Kidney epithelial cell (primary cell): Measurements from ENCODE around the gene NFATC2. TPM values are rescaled to one million over a fixed set of nuclear protein-coding genes. Genes with fewer than 3 reads are reported as not detected.

Experiments used
- DNase-seq: peaks from one replicate; pipeline ENCODE4 v3.0.0-alpha.2; 2010; ENCODE audit warnings: low read depth
- H3K27me3 ChIP-seq: 2 replicates; pipeline ENCODE4 v1.6.0; 2011; ENCODE audit warnings: low read length; ENCODE audit not compliant: control insufficient read depth, insufficient read depth
- H3K36me3 ChIP-seq: 2 replicates; pipeline ENCODE4 v1.5.1; 2011; ENCODE audit warnings: low read length; ENCODE audit not compliant: control insufficient read depth, insufficient read depth
- H3K4me3 ChIP-seq: 2 replicates; pipeline ENCODE4 v1.5.1; 2011; ENCODE audit warnings: low read depth, mild to moderate bottlenecking, control low read depth, low read length
- total RNA-seq: library from RNA; depleted of rRNA; stranded (reverse); fragments of >200 nt; gene quantifications from 2 replicates; pipeline ENCODE4 v1.2.3, GENCODE V29; 2015
- TF ChIP-seq, protein P1 (sequence below): IDR thresholded peaks from 2 replicates; pipeline ENCODE4 v1.5.1; 2011; ENCODE audit warnings: mild to moderate bottlenecking, moderate library complexity, low read length, control low read depth, inconsistent platforms; ENCODE audit not compliant: insufficient read depth, poor library complexity, severe bottlenecking

NFATC2 gene
- total RNA-seq, 1 donor from 2014 or later = 2.9 TPM

DNA sequence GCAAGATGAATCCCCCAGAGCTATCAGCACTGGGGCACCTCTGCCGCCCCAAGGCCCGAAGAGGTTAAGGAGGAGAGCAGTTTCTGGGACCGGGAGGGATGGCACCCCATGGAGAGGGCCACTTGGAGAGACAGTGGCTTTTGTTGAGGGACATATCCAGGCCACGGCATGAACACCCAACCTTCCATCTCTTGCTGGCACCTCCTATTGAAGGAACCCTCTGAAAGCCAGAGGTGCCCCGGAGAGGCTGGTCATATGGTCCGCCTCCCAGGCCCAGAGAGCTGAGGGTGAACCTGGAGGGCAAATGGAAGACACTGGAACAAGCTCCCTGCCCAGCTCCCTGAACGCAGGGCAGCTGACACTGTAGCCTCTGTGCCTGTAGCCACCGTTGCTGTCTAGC is 167.0 kb downstream of the NFATC2 start:
- no peaks in the 10 kb centered on the region for H3K36me3 ChIP-seq
- H3K4me3 ChIP-seq = no peak overlapping the region
- no peaks in the 10 kb centered on the region for H3K27me3 ChIP-seq
- TF ChIP-seq, protein P1, sequence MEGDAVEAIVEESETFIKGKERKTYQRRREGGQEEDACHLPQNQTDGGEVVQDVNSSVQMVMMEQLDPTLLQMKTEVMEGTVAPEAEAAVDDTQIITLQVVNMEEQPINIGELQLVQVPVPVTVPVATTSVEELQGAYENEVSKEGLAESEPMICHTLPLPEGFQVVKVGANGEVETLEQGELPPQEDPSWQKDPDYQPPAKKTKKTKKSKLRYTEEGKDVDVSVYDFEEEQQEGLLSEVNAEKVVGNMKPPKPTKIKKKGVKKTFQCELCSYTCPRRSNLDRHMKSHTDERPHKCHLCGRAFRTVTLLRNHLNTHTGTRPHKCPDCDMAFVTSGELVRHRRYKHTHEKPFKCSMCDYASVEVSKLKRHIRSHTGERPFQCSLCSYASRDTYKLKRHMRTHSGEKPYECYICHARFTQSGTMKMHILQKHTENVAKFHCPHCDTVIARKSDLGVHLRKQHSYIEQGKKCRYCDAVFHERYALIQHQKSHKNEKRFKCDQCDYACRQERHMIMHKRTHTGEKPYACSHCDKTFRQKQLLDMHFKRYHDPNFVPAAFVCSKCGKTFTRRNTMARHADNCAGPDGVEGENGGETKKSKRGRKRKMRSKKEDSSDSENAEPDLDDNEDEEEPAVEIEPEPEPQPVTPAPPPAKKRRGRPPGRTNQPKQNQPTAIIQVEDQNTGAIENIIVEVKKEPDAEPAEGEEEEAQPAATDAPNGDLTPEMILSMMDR = no peak
- DNase-seq = no peak

DNA sequence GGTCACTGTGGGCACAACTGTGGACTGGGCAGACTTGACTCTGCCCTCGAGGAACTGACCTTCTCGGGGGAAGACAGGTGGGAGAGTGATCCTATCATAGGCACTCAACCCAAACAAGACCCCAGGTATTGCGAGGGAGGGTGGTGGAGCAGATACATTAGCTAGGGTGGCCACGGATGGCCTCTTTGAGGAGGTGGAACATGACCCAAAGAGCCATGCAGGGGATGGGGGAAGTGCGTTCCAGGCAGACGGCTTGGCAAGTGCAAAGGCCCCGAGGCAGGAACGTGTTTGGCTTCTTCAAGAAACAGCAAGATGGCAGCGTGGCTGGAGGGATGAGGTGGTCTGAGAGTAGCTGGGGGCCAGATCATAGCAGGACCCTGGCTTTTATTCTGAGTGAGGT is 167.6 kb downstream of the NFATC2 start:
- H3K4me3 ChIP-seq = no peak overlapping the region
- DNase-seq = no peak
- TF ChIP-seq, protein P1 = no peak
- no peaks in the 10 kb centered on the region for H3K27me3 ChIP-seq
- no peaks in the 10 kb centered on the region for H3K36me3 ChIP-seq

DNA sequence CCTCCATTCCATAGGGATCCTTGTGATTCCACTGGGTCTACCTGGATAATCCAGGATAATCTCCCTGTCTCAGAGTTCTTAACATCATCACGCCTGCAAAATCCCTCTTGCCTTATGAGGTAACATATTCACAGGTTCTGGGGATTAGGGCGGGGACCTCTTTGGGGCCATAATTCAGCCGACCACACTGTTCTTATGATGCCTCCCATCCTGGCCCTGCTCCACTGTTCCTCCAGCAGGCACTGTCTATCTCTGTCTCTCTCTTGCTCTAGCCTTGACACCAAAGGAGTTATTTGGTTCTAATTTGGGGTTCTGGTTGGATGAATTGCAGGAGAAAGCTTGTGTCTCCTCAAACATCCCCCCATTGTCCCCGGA is 168.1 kb downstream of the NFATC2 start:
- Histone ChIP-seq H3K4me3 (no peak overlapping the region), H3K27me3 (no peaks in the 10 kb centered on the region), H3K36me3 (no peaks in the 10 kb centered on the region)
- TF ChIP-seq, protein P1 = no peak
- no peak for DNase-seq

DNA sequence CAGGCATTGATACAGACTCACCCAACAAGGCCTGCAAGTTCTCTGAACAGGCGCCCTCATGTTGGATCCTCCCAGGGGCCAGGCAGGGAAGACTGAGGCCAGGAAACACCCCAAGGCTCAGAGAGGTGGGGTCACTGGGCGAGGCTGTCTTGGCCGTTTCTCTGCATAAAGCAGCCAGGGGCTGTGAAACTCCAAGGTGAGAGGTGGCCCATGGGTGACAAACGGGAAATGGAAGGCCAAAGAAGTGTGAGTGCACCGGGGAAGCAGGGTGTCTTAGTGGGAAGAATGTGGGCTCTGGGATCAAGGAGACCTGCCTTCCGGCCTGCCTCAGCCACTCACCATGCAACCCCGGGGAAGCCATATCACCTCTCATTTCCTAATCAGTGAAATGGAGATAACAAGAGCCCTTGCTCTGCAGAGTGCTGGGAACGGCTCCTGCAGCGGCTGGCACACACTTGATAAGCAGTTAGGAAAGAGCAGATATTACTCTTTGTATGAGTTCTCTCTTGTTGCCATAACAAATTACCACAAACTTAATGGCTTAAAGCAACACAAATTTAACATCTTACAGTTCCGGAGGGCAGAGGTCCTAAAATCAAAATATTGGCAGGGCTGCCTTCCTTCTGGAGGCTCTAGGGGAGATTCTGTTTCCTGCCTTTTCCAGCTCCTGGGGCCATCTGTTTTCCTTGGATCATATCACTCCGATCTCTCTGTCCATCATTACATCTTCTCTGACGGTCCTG is 168.6 kb downstream of the NFATC2 start:
- Histone ChIP-seq H3K36me3 (no peaks in the 10 kb centered on the region), H3K27me3 (no peaks in the 10 kb centered on the region), H3K4me3 (no peak overlapping the region)
- DNase-seq = no peak
- TF ChIP-seq, protein P1 = no peak

DNA sequence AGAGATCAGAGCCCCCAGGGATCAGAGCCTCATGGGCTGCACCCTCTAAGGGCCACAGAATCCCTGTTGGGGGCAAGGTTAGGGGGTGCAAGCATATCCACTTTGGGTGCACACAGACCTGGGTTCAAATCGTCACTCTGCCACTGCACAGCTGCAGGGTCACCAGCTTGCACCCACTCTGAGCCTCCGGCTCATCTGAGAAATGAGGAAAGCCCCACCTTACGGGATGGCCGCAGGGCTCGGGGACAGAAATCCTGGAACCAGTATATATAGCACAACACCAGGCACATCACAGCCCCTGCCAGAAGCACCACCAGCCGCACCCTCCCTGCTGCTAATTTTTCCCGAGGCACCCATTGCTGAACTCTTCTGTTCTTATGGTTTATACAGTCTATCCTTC is 169.6 kb downstream of the NFATC2 start:
- TF ChIP-seq, protein P1 = no peak
- DNase-seq = no peak
- no peaks in the 10 kb centered on the region for H3K36me3 ChIP-seq
- H3K4me3 ChIP-seq = no peak overlapping the region
- no peaks in the 10 kb centered on the region for H3K27me3 ChIP-seq
